CD14-positive monocyte (primary cell): ENCODE results near the gene DHPS. TPM values are rescaled to one million over a fixed set of nuclear protein-coding genes. Genes with fewer than 3 reads are reported as not detected.

Experiments used
- DNase-seq, 3 donors: peaks; one replicate each; pipeline ENCODE4 v3.0.0-alpha.2; 2011 to 2022
- H2AFZ ChIP-seq: 2 replicates; pipeline ENCODE4 v1.6.0; 2012; ENCODE audit warnings: mild to moderate bottlenecking, low read depth, low read length, inconsistent platforms; ENCODE audit not compliant: insufficient read depth, poor library complexity, severe bottlenecking
- H3K27ac ChIP-seq, 2 donors: 1 replicate in 1 of 2; 2 replicates in 1 of 2; pipeline ENCODE4 v1.5.1; 2012 to 2013; ENCODE audit warnings: low read length in 2 of 2, control low read depth in 1 of 2, inconsistent platforms in 1 of 2, low read depth in 1 of 2, mild to moderate bottlenecking in 1 of 2
- H3K27me3 ChIP-seq, 2 donors: one replicate each; pipeline versions ENCODE4 v1.6.0 to v1.6.1; 2011 to 2013; ENCODE audit warnings: low read length in 2 of 2; ENCODE audit not compliant: control insufficient read depth in 2 of 2, insufficient read depth in 2 of 2
- H3K36me3 ChIP-seq, 2 donors: replicated peaks in 1 of 2; 1 replicate in 1 of 2; 2 replicates in 1 of 2; pipeline versions ENCODE4 v1.5.1 to v1.6.1; 2012 to 2013; ENCODE audit warnings: low read length in 2 of 2, control low read depth in 1 of 2, inconsistent platforms in 1 of 2, mild to moderate bottlenecking in 1 of 2; ENCODE audit not compliant: insufficient read depth in 2 of 2, control insufficient read depth in 1 of 2
- H3K4me1 ChIP-seq, 2 donors: 1 replicate in 1 of 2; 2 replicates in 1 of 2; pipeline versions ENCODE4 v1.5.1 to v1.6.1; 2012 to 2013; ENCODE audit warnings: low read length in 2 of 2, control low read depth in 1 of 2, inconsistent platforms in 1 of 2, mild to moderate bottlenecking in 1 of 2, moderate library complexity in 1 of 2; ENCODE audit not compliant: insufficient read depth in 2 of 2, control insufficient read depth in 1 of 2
- H3K4me2 ChIP-seq: replicated peaks from 2 replicates; pipeline ENCODE3; 2012; ENCODE audit warnings: low read length, moderate library complexity, mild to moderate bottlenecking; ENCODE audit not compliant: poor library complexity, severe bottlenecking; ENCODE audit errors: extremely low read depth
- H3K4me3 ChIP-seq, 3 experiments: fragments of 200-600 bp in 1 of 3; sonication (generic) in 1 of 3; replicated peaks in 1 of 3; 1 replicate in 2 of 3; 2 replicates in 1 of 3; pipeline ENCODE4 v1.5.1; 2011 to 2013; ENCODE audit warnings: low read length in 3 of 3, mild to moderate bottlenecking in 3 of 3, control low read depth in 2 of 3, low read depth in 2 of 3, inconsistent platforms in 1 of 3, moderate library complexity in 1 of 3
- H3K79me2 ChIP-seq: 2 replicates; pipeline ENCODE4 v1.6.0; 2012; ENCODE audit warnings: mild to moderate bottlenecking, control low read depth, inconsistent platforms, low read length, moderate library complexity; ENCODE audit not compliant: insufficient read depth
- H3K9ac ChIP-seq: 2 replicates; pipeline ENCODE4 v1.6.0; 2017; ENCODE audit warnings: low read length, mild to moderate bottlenecking; ENCODE audit not compliant: insufficient read depth, poor library complexity, severe bottlenecking
- H3K9me3 ChIP-seq, 2 donors: replicated peaks in 1 of 2; 1 replicate in 1 of 2; 2 replicates in 1 of 2; pipeline versions ENCODE4 v1.5.1 to v1.6.1; 2012 to 2013; ENCODE audit warnings: low read length in 2 of 2, control low read depth in 1 of 2; ENCODE audit not compliant: control insufficient read depth in 1 of 2, insufficient read depth in 1 of 2
- H4K20me1 ChIP-seq: 2 replicates; pipeline ENCODE4 v1.6.0; 2012; ENCODE audit warnings: mild to moderate bottlenecking, low read length, control low read depth, moderate library complexity; ENCODE audit not compliant: insufficient read depth
- H3K27ac Mint-ChIP-seq, 7 donors: one replicate each; pipeline ENCODE4 v1.8.0; 2020; ENCODE audit warnings: mild to moderate bottlenecking in 7 of 7, mixed read lengths in 7 of 7, moderate library complexity in 6 of 7, inconsistent platforms in 2 of 7
- H3K27me3 Mint-ChIP-seq, 3 donors: one replicate each; pipeline ENCODE4 v1.8.0; 2021 to 2022; ENCODE audit warnings: low read depth in 3 of 3, mild to moderate bottlenecking in 3 of 3, mixed read lengths in 3 of 3, moderate library complexity in 3 of 3, inconsistent platforms in 1 of 3
- H3K36me3 Mint-ChIP-seq, 2 donors: one replicate each; pipeline ENCODE4 v1.8.0; 2020; ENCODE audit warnings: mixed read lengths in 2 of 2, inconsistent platforms in 1 of 2, mild to moderate bottlenecking in 1 of 2
- H3K4me1 Mint-ChIP-seq: one replicate; pipeline ENCODE4 v1.8.0; 2020; ENCODE audit warnings: mild to moderate bottlenecking, mixed read lengths
- H3K4me3 Mint-ChIP-seq, 2 donors: one replicate each; pipeline ENCODE4 v1.8.0; 2020; ENCODE audit warnings: mild to moderate bottlenecking in 2 of 2, mixed read lengths in 2 of 2, moderate library complexity in 1 of 2
- H3K9me3 Mint-ChIP-seq, 7 donors: one replicate each; pipeline ENCODE4 v1.8.0; 2020 to 2022; ENCODE audit warnings: mixed read lengths in 7 of 7, mild to moderate bottlenecking in 6 of 7, moderate library complexity in 6 of 7, inconsistent platforms in 2 of 7
- CTCF ChIP-seq: fragments of 200-600 bp; IDR thresholded peaks from one replicate; pipeline ENCODE4 v1.8.0; 2022; ENCODE audit warnings: antibody characterized with exemption, mild to moderate bottlenecking
- WGBS: methylation state at CpG from one replicate; pipeline ENCODE4 v1.1.5; 2013; ENCODE audit warnings: missing lambda C conversion rate; ENCODE audit not compliant: insufficient coverage; 5-methylcytosine and 5-hydroxymethylcytosine counted together
- intact Hi-C, 2 donors: fragments of 100-400 bp; cut with micrococcal nuclease; formaldehyde crosslinking; loops; one replicate each; pipeline versions ENCODE4 v1.15.0 to v1.15.1; 2023
- polyA plus RNA-seq, 3 donors: library from polyadenylated mRNA; depleted of rRNA in 1 of 3; unstranded in 2 of 3; stranded (reverse) in 1 of 3; fragments of 300-500 nt in 2 of 3; fragments of >200 nt in 1 of 3; fragmentation: Illumina TruSeq in 2 of 3; gene quantifications; 1 replicate in 2 of 3; 2 replicates in 1 of 3; pipeline ENCODE4 v1.2.3, GENCODE V29; 2012 to 2021

DHPS gene
- polyA plus RNA-seq, 3 donors, result 51.0 to 130 (median 53.4) TPM

DNA sequence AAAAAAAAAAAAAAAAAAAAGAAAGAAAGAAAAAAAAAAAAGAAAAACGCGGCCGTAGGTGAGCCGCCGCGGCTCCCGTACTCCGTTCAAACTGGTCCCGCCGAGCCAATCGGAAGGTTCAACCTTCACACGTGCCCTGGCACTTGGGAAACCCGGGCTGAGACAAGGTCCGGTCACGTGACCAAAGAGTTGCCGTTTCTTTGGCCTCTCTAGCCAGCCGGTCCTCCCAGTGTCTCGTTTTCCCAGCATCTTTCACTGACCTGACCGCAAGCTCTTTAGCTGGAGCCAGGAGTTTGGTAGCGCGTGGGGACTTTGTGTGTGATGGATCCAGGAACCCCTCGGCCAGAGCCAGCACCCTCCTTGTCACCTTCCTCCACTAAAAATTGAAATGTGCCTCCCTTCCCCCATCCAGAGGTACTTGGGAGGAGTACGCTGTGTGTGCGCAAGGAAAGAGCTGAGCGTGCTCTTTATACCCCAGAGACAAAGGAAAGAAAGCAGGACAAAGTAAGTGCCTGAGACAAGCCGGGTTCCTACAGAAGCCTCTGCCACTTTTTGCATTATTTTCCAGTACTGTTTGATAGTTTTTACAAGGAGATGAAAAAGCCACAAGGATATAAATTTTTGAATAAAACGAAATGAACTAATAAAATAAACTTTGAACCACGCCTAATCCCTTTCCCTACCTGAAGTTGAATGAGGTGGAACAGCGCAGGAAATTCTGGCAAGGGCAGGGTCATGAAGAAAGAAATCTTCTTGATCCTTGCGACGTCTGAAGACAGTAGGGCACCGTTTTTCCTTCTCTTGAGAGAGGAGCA is 41.1 kb upstream of the DHPS start:
- intact Hi-C loops, result loop anchor here in 1 of 2 donors (2.0 kb wide), 1 partner anchor 14 kb away; the partner anchor contains the start of gene GET3
- H3K27ac Mint-ChIP-seq, result peak overlapping the region; percentile 80 to 92 (median 86)

More for the DNA sequence above, 41.1 kb upstream of the DHPS start:
- Histone ChIP-seq H3K4me3 (peak overlapping the region; percentile 49 to 79 (median 62)), H3K9me3 (no peaks in the 10 kb centered on the region), H2AFZ (peak overlapping the region; percentile 95), H3K79me2 (peaks cover 45% of the 10 kb centered on the region), H3K27me3 (no peaks in the 10 kb centered on the region), H3K36me3 (peaks cover 10 to 15% of the 10 kb centered on the region in 2 donors), H3K27ac (peak overlapping the region; percentile 26 to 74), H3K4me1 (peaks cover 34 to 39% of the 10 kb centered on the region in 2 donors), H3K4me2 (peak overlapping the region; percentile 87), H4K20me1 (no peaks in the 10 kb centered on the region), H3K9ac (peak overlapping the region; percentile 89)
- H3K4me1 Mint-ChIP-seq, result peaks cover 38% of the 10 kb centered on the region
- no peak for TF ChIP-seq CTCF
- H3K27me3 Mint-ChIP-seq, result peaks cover 0 to 3% (median 0%) of the 10 kb centered on the region in 3 donors
- WGBS, result 0% methylated on average over 17 of the region's 32 CpGs
- peak; percentile 96 to 99 (median 98) for DNase-seq
- peaks cover 14 to 25% of the 10 kb centered on the region in 2 donors for H3K36me3 Mint-ChIP-seq
- peaks cover 0 to 2% (median 0%) of the 10 kb centered on the region in 7 donors for H3K9me3 Mint-ChIP-seq
- H3K4me3 Mint-ChIP-seq, result peak overlapping the region; percentile 85 to 95
